ENCODE measurements around the gene SCEL. TPM values are rescaled to one million over a fixed set of nuclear protein-coding genes. Genes with fewer than 3 reads are reported as not detected.

The SCEL gene, protein sequence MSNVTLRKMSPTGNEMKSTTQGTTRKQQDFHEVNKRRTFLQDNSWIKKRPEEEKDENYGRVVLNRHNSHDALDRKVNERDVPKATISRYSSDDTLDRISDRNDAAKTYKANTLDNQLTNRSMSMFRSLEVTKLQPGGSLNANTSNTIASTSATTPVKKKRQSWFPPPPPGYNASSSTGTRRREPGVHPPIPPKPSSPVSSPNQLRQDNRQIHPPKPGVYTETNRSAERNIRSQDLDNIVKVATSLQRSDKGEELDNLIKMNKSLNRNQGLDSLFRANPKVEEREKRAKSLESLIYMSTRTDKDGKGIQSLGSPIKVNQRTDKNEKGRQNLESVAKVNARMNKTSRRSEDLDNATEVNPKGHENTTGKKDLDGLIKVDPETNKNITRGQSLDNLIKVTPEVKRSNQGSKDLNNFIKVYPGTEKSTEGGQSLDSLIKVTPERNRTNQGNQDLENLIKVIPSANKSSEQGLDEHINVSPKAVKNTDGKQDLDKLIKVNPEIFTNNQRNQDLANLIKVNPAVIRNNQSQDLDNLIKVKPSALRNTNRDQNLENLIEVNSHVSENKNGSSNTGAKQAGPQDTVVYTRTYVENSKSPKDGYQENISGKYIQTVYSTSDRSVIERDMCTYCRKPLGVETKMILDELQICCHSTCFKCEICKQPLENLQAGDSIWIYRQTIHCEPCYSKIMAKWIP
- not detected for total RNA-seq (2021; fragmentation: NEBNext Ultra II Directional; extraction: Animal tissue kit (Norgen Biotek cat#: 25700))
- long read RNA-seq, partial matches to known transcripts = 0 of 1 reads
- long read RNA-seq, other reads (novel, unspliced or antisense) = 1 of 1 reads

DNA sequence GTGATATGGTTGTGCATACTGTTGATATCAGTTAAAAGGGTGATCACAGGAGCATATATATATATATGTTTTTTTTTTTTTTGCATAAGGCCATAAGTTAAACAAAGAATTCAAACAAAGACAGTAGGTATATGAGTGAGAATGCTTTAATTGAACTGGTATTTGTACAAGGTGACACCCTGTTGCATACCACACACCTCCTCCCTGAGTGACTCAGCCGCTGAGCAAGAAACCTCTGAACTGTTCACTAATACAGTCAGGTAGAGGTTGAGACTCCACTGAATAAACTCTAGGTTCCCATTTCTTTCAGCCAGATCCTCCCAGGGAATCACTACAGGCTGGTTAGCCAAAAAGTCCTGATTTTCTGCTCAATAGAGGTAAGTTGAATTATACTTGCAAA, at the start of gene SCEL:
Gene SCEL, plus strand, starts transcription at position 259 of the 400 bp plus-strand sequence. CDS start 20,170 bp downstream, outside the sequence.
- Mint-ChIP-seq H3K9me3 (no peaks in the 10 kb centered on the region; the same call in 1 of the 2 replicates), H3K4me3 (no peak within 1 kb of the TSS), H3K4me1 (ENCODE audit: low read depth) (no peaks in the 10 kb centered on the region), H3K27ac (no peak within 1 kb of the TSS), H3K27me3 (ENCODE audit: insufficient read depth) (no peaks in the 10 kb centered on the region; the same call in 1 of the 2 replicates), H3K36me3 (ENCODE audit: low read depth) (no peaks in the 10 kb centered on the region)
- no peak for TF ChIP-seq CTCF (IDR thresholded peaks at IDR 0.05)
- DNase-seq = no peak

- no peak for TF ChIP-seq CTCF (IDR thresholded peaks at IDR 0.05)
- Mint-ChIP-seq H3K4me1 (ENCODE audit: low read depth) (no peaks in the 10 kb centered on the region), H3K9me3 (no peaks in the 10 kb centered on the region), H3K4me3 (no peak overlapping the region), H3K27ac (no peak overlapping the region), H3K27me3 (ENCODE audit: insufficient read depth) (no peaks in the 10 kb centered on the region; the same call in none of the 2 replicates), H3K36me3 (ENCODE audit: low read depth) (no peaks in the 10 kb centered on the region)
- DNase-seq = no peak
Measured at GRCh38 chr13:77489566-77490337, 45.8 kb upstream of the SCEL start.

GRCh38 chr13:77492982-77493381, 42.5 kb upstream of the SCEL start:
- Mint-ChIP-seq H3K9me3 (no peaks in the 10 kb centered on the region), H3K36me3 (ENCODE audit: low read depth) (no peaks in the 10 kb centered on the region), H3K27ac (no peak overlapping the region), H3K27me3 (ENCODE audit: insufficient read depth) (peaks cover 3% of the 10 kb centered on the region), H3K4me3 (no peak overlapping the region), H3K4me1 (ENCODE audit: low read depth) (no peaks in the 10 kb centered on the region)
- TF ChIP-seq CTCF (IDR thresholded peaks at IDR 0.05) = peak; percentile 61
- no peak for DNase-seq

GRCh38 chr13:77494226-77494625, 41.3 kb upstream of the SCEL start:
- no peak for DNase-seq
- Mint-ChIP-seq H3K4me3 (no peak overlapping the region), H3K27ac (no peak overlapping the region), H3K4me1 (ENCODE audit: low read depth) (no peaks in the 10 kb centered on the region), H3K27me3 (ENCODE audit: insufficient read depth) (peaks cover 7% of the 10 kb centered on the region), H3K9me3 (no peaks in the 10 kb centered on the region), H3K36me3 (ENCODE audit: low read depth) (no peaks in the 10 kb centered on the region)
- TF ChIP-seq CTCF (IDR thresholded peaks at IDR 0.05) = no peak

DNA sequence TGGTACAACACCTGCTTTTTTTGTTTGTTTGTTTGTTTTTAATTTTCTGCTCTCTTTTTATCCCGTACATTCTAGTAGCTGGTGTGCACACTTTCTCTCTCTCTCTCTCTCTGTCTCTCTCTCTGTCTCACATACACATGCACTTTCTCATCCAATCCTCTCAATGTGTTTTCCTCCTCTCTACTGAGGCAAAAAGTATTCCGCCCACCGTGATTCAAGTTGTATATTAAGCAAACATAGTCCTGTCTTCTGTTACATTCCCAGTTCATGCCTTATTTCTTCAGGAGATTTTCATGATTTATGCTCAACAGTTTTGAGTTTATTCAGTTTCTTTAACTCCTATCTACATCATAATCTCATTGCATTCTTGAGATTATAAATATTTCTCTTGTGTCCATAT, 38.2 kb upstream of the SCEL start:
- DNase-seq = no peak
- no peak for TF ChIP-seq CTCF (IDR thresholded peaks at IDR 0.05)
- peaks cover 18% of the 10 kb centered on the region for H3K27me3 Mint-ChIP-seq (ENCODE audit: insufficient read depth)
- H3K9me3 Mint-ChIP-seq = no peaks in the 10 kb centered on the region
- no peaks in the 10 kb centered on the region for H3K36me3 Mint-ChIP-seq (ENCODE audit: low read depth)
- no peak overlapping the region for H3K4me3 Mint-ChIP-seq
- no peaks in the 10 kb centered on the region for H3K4me1 Mint-ChIP-seq (ENCODE audit: low read depth)
- no peak overlapping the region for H3K27ac Mint-ChIP-seq

All from HFFc6 (cell line).